ENCODE data around the gene CYP4F2.

GRCh38 chr19:15894359-15894758, 3.5 kb downstream of the CYP4F2 start:
- TF ChIP-seq POLR2A (IDR thresholded peaks at IDR 0.05; ENCODE audit: low read depth, low read length) (no peak), EZH2 (IDR thresholded peaks at IDR 0.05; ENCODE audit: borderline replicate concordance, low read depth, low read length, severe bottlenecking) (no peak)

Measured in endothelial cell of umbilical vein (primary cell).